Upper lobe of right lung (tissue), 1 donor: ENCODE results near the gene PFDN1. TPM values are rescaled to one million over a fixed set of nuclear protein-coding genes. Genes with fewer than 3 reads are reported as not detected.

ENCODE experiments used
- ATAC-seq: fragments of 200-7000 bp; cut with Tn5 transposase; one replicate; pipeline ENCODE4 v1.9.1; 2020; ENCODE audit warnings: mild to moderate bottlenecking, moderate library complexity
- DNase-seq: peaks from one replicate; pipeline ENCODE4 v3.0.0-alpha.2; 2020
- H3K27ac ChIP-seq: fragments of 200-600 bp; one replicate; pipeline ENCODE4 v1.8.0; 2022
- H3K27me3 ChIP-seq: fragments of 200-600 bp; one replicate; pipeline ENCODE4 v1.8.0; 2022; ENCODE audit warnings: mild to moderate bottlenecking
- H3K36me3 ChIP-seq: fragments of 200-600 bp; one replicate; pipeline ENCODE4 v1.8.0; 2022
- H3K4me1 ChIP-seq: fragments of 200-600 bp; one replicate; pipeline ENCODE4 v1.8.0; 2022
- H3K4me3 ChIP-seq: fragments of 200-600 bp; one replicate; pipeline ENCODE4 v1.8.0; 2022; ENCODE audit warnings: mild to moderate bottlenecking
- H3K9me3 ChIP-seq: fragments of 200-600 bp; one replicate; pipeline ENCODE4 v1.8.0; 2022
- intact Hi-C: fragments of 100-400 bp; cut with DNase I; formaldehyde crosslinking; loops from one replicate; pipeline ENCODE4 v1.11.0; 2022
- total RNA-seq: library from RNA; stranded (reverse); fragmentation: NEBNext Ultra II Directional; extraction: Animal tissue kit (Norgen Biotek cat#: 25700); gene quantifications from one replicate; pipeline ENCODE4 v1.2.1, GENCODE V29; 2021
- TF ChIP-seq, protein P1 (sequence below): fragments of 200-600 bp; IDR thresholded peaks from one replicate; pipeline ENCODE4 v1.8.0; 2022; ENCODE audit warnings: antibody characterized with exemption
- donor health status: DM: no; HTN: yes; CAD: no; lungs with severe emphysema.

PFDN1 gene
- total RNA-seq, 1 donor from 2014 or later, result 54.0 TPM

DNA sequence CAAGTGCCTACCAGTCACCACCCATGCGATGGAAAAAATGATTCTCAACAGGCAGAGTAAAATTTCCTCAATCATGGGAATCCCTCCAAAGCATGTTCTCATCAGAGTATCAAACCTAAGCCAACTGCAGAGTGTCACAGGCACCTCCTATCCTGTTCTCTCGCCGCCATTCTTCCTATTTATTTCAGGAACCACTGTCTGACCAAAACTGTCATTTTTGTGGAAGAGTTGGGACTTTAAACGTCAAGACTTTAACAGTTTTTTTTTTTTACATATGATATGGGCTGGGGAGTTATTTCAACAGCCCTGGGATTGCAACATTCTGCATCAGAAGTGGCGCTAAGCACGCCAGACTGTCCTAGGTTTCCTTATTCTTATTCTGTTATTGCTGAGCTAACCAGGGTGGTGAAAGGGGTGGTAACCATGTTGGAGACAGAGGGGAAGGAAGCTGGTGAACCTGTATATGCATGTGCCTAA is 29.5 kb downstream of the PFDN1 start:
- no peak overlapping the region for H3K4me3 ChIP-seq
- TF ChIP-seq, protein P1, sequence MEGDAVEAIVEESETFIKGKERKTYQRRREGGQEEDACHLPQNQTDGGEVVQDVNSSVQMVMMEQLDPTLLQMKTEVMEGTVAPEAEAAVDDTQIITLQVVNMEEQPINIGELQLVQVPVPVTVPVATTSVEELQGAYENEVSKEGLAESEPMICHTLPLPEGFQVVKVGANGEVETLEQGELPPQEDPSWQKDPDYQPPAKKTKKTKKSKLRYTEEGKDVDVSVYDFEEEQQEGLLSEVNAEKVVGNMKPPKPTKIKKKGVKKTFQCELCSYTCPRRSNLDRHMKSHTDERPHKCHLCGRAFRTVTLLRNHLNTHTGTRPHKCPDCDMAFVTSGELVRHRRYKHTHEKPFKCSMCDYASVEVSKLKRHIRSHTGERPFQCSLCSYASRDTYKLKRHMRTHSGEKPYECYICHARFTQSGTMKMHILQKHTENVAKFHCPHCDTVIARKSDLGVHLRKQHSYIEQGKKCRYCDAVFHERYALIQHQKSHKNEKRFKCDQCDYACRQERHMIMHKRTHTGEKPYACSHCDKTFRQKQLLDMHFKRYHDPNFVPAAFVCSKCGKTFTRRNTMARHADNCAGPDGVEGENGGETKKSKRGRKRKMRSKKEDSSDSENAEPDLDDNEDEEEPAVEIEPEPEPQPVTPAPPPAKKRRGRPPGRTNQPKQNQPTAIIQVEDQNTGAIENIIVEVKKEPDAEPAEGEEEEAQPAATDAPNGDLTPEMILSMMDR, result no peak
- peak; percentile 96 for ATAC-seq
- no peaks in the 10 kb centered on the region for H3K9me3 ChIP-seq
- no peaks in the 10 kb centered on the region for H3K27me3 ChIP-seq
- DNase-seq, result no peak
- H3K36me3 ChIP-seq, result no peaks in the 10 kb centered on the region
- H3K4me1 ChIP-seq, result peaks cover 4% of the 10 kb centered on the region
- H3K27ac ChIP-seq, result peak overlapping the region; percentile 21
- intact Hi-C loops, result no loop called here

DNA sequence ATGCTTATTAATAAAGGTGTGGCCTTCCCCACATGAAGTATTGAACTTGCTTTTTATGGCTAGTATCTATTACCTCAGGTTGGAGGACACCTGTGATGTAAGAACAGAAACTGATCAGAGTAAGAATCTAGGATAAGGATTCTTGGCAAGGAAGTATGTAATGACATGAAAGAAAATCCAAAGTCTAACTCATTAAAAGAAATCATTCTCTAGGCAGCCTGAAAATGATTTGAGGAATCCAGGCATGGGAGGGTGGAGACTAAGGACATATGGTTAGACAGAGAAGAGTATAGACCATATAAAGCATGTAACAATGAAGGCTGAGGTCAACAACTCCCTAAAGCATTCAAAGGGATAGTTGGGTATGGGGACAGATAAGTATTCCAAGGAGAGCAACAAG is 32.9 kb downstream of the PFDN1 start:
- H3K36me3 ChIP-seq, result no peaks in the 10 kb centered on the region
- intact Hi-C loops, result no loop called here
- ATAC-seq (no peak), DNase-seq (no peak)
- no peaks in the 10 kb centered on the region for H3K9me3 ChIP-seq
- no peak overlapping the region for H3K27ac ChIP-seq
- TF ChIP-seq, protein P1, result no peak
- peaks cover 4% of the 10 kb centered on the region for H3K4me1 ChIP-seq
- no peaks in the 10 kb centered on the region for H3K27me3 ChIP-seq
- no peak overlapping the region for H3K4me3 ChIP-seq

DNA sequence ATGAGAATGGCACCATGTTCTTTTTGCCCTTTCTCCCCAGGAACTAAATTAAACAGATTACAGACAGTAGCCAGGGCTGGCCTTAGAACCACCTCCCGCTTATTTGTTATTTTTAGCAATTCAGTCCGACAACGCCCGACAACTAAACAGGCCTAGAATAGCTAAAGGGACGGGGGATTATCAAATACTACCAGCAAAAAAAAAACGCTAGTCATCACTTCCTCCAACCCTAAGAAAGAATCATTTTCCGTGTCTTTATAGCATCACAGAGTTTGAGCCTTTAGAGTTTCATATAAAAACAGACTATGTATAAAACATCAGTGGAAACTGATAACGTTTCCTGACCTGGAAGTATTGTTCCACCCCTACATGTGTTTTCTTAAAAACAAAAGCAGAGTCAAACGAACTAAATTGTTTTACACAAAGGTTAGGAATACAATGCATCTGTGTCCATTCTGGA is 35.3 kb downstream of the PFDN1 start:
- ATAC-seq (no peak), DNase-seq (no peak)
- intact Hi-C loops, result no loop called here
- Histone ChIP-seq H3K27me3 (no peaks in the 10 kb centered on the region), H3K9me3 (no peaks in the 10 kb centered on the region), H3K27ac (no peak overlapping the region), H3K36me3 (no peaks in the 10 kb centered on the region), H3K4me1 (no peaks in the 10 kb centered on the region), H3K4me3 (no peak overlapping the region)
- TF ChIP-seq, protein P1, result no peak

DNA sequence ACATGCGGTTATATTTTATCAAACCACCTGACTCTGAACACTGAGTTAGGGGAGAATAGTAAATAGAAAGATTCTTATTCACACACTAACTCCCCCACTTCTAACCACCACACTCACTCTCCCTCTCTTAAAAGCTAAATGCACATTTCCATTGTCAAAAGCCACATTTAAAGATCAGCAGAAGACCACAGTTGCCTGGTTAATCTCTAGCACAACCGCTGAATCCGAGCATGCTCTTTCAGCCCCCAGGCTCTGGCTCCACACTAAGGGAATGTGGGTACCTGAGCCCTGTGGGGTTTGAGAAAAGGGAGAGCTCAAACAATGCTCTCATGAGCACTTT is 35.7 kb downstream of the PFDN1 start:
- Histone ChIP-seq H3K27ac (no peak overlapping the region), H3K27me3 (no peaks in the 10 kb centered on the region), H3K9me3 (no peaks in the 10 kb centered on the region), H3K4me3 (no peak overlapping the region), H3K36me3 (no peaks in the 10 kb centered on the region), H3K4me1 (peaks cover 1% of the 10 kb centered on the region)
- ATAC-seq (no peak), DNase-seq (no peak)
- TF ChIP-seq, protein P1, result no peak
- intact Hi-C loops, result no loop called here

DNA sequence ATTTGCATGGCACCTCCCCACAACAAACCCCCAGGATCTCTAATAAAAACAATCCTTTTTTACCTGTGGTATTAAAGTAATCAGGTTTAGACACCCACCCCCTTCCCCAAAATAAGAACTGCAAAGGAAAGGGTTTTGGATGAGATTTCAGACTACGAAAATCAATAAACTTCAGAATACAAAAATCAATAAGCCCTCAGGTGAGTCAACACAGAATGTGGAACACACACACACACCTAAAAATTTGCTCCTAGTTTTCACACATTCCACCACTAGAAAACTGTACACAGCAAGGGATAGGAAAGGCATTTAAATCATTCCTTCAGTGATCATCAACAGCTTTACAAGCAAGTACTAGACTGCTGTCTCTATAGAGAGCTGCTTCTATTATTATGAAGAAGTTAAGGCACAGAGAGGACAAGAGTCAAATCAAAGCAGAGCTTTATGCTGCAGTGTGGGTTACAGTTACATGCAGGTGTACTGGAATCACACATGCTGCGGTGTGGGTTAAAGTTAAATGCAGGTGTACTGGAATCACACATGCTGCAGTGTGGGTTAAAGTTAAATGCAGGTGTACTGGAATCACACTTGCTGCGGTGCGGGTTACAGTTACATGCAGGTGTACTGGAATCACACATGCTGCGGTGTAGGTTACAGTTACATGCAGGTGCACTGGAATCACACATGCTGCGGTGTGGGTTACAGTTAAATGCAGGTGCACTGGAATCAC is 36.3 kb downstream of the PFDN1 start:
- no peak overlapping the region for H3K27ac ChIP-seq
- ATAC-seq (no peak), DNase-seq (no peak)
- H3K9me3 ChIP-seq, result no peaks in the 10 kb centered on the region
- H3K4me1 ChIP-seq, result peaks cover 7% of the 10 kb centered on the region
- H3K27me3 ChIP-seq, result no peaks in the 10 kb centered on the region
- TF ChIP-seq, protein P1, result no peak
- H3K4me3 ChIP-seq, result no peak overlapping the region
- intact Hi-C loops, result no loop called here
- no peaks in the 10 kb centered on the region for H3K36me3 ChIP-seq
